ENCODE measurements around the gene MDN1.

The MDN1 gene

GRCh38 chr6:89828988-89829471 lies 9.4 kb upstream of the MDN1 start:
- no peak for TF ChIP-seq CTCF (IDR thresholded peaks at IDR 0.05)

GRCh38 chr6:89826029-89826528 lies 6.5 kb upstream of the MDN1 start:
- TF ChIP-seq CTCF (IDR thresholded peaks at IDR 0.05): no peak

GRCh38 chr6:89818977-89819335 lies 638 bp downstream of the MDN1 start:
- no peak for TF ChIP-seq CTCF (IDR thresholded peaks at IDR 0.05)

- TF ChIP-seq CTCF (IDR thresholded peaks at IDR 0.05): no peak
These were observed 2.1 kb downstream of the MDN1 start for GRCh38 chr6:89817481-89817880.

GRCh38 chr6:89807581-89807980 lies 12.0 kb downstream of the MDN1 start:
- TF ChIP-seq CTCF (IDR thresholded peaks at IDR 0.05): no peak

GRCh38 chr6:89805814-89806371 lies 13.7 kb downstream of the MDN1 start:
- no peak for TF ChIP-seq CTCF (IDR thresholded peaks at IDR 0.05)

- TF ChIP-seq CTCF (IDR thresholded peaks at IDR 0.05): no peak
These were observed 16.3 kb downstream of the MDN1 start for GRCh38 chr6:89803271-89803670.

- no peak for TF ChIP-seq CTCF (IDR thresholded peaks at IDR 0.05)
These were observed 19.8 kb downstream of the MDN1 start for GRCh38 chr6:89799756-89800155.
